Naive thymus-derived CD4-positive, alpha-beta T cell (primary cell): ENCODE measurements around the gene PTPN4. TPM values are rescaled to one million over a fixed set of nuclear protein-coding genes. Genes with fewer than 3 reads are reported as not detected.

Experiments
- ATAC-seq: fragments of 150-1000 bp; cut with Tn5 transposase; 2 replicates; pipeline ENCODE4 v1.10.0; 2021; ENCODE audit warnings: mild to moderate bottlenecking, moderate library complexity
- CTCF ChIA-PET: fragments of 350-600 bp; sonication (Branson Sonifier 250); formaldehyde crosslinking; loops from one replicate; lab custom pipeline; 2021; ENCODE audit warnings: antibody characterized with exemption; lab: Charles Lee
- POLR2A ChIA-PET: fragments of 350-600 bp; sonication (Branson Sonifier 250); formaldehyde crosslinking; loops from one replicate; lab custom pipeline; 2021; ENCODE audit warnings: antibody characterized with exemption, inconsistent platforms; lab: Charles Lee
- DNase-seq, 9 donors: peaks; one replicate each; pipeline versions ENCODE4 v3.0.0 to v3.0.0-alpha.2; 2020 to 2022; ENCODE audit warnings: mixed read lengths in 1 of 9
- H3K27ac ChIP-seq: one replicate; pipeline ENCODE4 v1.7.0; 2013; ENCODE audit warnings: mild to moderate bottlenecking, low read depth, low read length, moderate library complexity
- H3K27me3 ChIP-seq, 2 donors: one replicate each; pipeline ENCODE4 v1.7.0; 2013; ENCODE audit warnings: low read length in 2 of 2, mild to moderate bottlenecking in 2 of 2, moderate library complexity in 2 of 2; ENCODE audit not compliant: control insufficient read depth in 2 of 2, insufficient read depth in 2 of 2
- H3K36me3 ChIP-seq, 3 experiments: 1 replicate in 2 of 3; 2 replicates in 1 of 3; pipeline ENCODE4 v1.7.0; 2013; ENCODE audit warnings: low read length in 3 of 3, mild to moderate bottlenecking in 3 of 3, moderate library complexity in 1 of 3; ENCODE audit not compliant: insufficient read depth in 3 of 3, control insufficient read depth in 2 of 3
- H3K4me1 ChIP-seq, 2 donors: one replicate each; pipeline ENCODE4 v1.7.0; 2013; ENCODE audit warnings: low read length in 2 of 2, mild to moderate bottlenecking in 2 of 2, moderate library complexity in 1 of 2; ENCODE audit not compliant: control insufficient read depth in 2 of 2, insufficient read depth in 2 of 2
- H3K4me3 ChIP-seq: 2 replicates; pipeline ENCODE4 v1.7.0; 2013; ENCODE audit warnings: mild to moderate bottlenecking, low read length
- H3K9me3 ChIP-seq, 3 experiments: 1 replicate in 2 of 3; 2 replicates in 1 of 3; pipeline ENCODE4 v1.7.0; 2013; ENCODE audit warnings: low read length in 3 of 3; ENCODE audit not compliant: control insufficient read depth in 2 of 3
- H3K27ac Mint-ChIP-seq, 9 donors: one replicate each; pipeline ENCODE4 v1.8.0; 2020 to 2022; ENCODE audit warnings: mixed read lengths in 9 of 9, mild to moderate bottlenecking in 8 of 9, moderate library complexity in 5 of 9, inconsistent platforms in 2 of 9
- H3K27me3 Mint-ChIP-seq, 5 donors: one replicate each; pipeline ENCODE4 v1.8.0; 2021 to 2022; ENCODE audit warnings: mixed read lengths in 5 of 5, mild to moderate bottlenecking in 1 of 5
- H3K36me3 Mint-ChIP-seq, 5 donors: one replicate each; pipeline ENCODE4 v1.8.0; 2020 to 2022; ENCODE audit warnings: mixed read lengths in 5 of 5, mild to moderate bottlenecking in 3 of 5, inconsistent platforms in 1 of 5
- H3K4me1 Mint-ChIP-seq, 7 donors: one replicate each; pipeline ENCODE4 v1.8.0; 2020 to 2022; ENCODE audit warnings: mixed read lengths in 7 of 7, mild to moderate bottlenecking in 3 of 7, inconsistent platforms in 1 of 7
- H3K4me3 Mint-ChIP-seq, 10 donors: one replicate each; pipeline ENCODE4 v1.8.0; 2020 to 2022; ENCODE audit warnings: mild to moderate bottlenecking in 10 of 10, mixed read lengths in 10 of 10, moderate library complexity in 6 of 10, inconsistent platforms in 2 of 10
- H3K9me3 Mint-ChIP-seq, 11 donors: one replicate each; pipeline ENCODE4 v1.8.0; 2020 to 2022; ENCODE audit warnings: mixed read lengths in 11 of 11, mild to moderate bottlenecking in 4 of 11, inconsistent platforms in 1 of 11, moderate library complexity in 1 of 11
- intact Hi-C, 2 donors: fragments of 100-400 bp; cut with micrococcal nuclease; formaldehyde crosslinking; loops; one replicate each; pipeline ENCODE4 v1.15.1; 2023
- polyA plus RNA-seq, 2 donors: library from polyadenylated mRNA; unstranded; fragments of 300-500 nt; fragmentation: Illumina TruSeq; gene quantifications; one replicate each; pipeline ENCODE4 v1.2.3, GENCODE V29; 2021
- total RNA-seq, 6 experiments: library from RNA in 5 of 6; stranded (reverse) in 5 of 6; gene quantifications; 1 replicate in 5 of 6; 2 replicates in 1 of 6; pipeline ENCODE4 v1.2.3 and lab custom pipeline; 2021 to 2026

Gene PTPN4
- total and polyA plus RNA-seq, 7 experiments from 2014 or later = 48.9 to 122 (median 76.7) TPM

DNA sequence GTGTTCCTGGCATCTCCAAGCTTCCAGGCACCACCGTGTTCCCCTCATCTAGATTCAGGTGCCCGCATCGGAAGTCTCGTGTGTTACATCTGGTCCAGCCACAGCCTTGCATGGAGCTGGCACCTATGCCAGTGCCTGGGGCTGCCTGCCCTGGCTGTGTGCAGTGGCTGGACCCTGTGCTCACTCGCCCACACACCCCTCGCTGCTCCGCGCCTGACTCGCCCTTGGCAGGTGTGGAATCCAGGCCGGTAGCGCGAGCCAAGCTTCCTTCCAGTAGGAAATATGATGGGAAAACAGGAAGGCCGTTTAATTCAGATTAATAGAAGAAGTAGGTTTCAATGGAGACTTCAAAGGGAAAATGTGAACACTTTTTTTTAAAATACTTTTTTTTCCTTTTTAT is 78.0 kb downstream of the PTPN4 start:
- Histone ChIP-seq H3K27me3 (no peaks in the 10 kb centered on the region), H3K27ac (no peak overlapping the region), H3K9me3 (no peaks in the 10 kb centered on the region), H3K4me3 (no peak overlapping the region), H3K36me3 (no peaks in the 10 kb centered on the region), H3K4me1 (peaks cover 0 to 8% of the 10 kb centered on the region in 2 donors)
- Mint-ChIP-seq H3K27ac (peak overlapping the region in 5 of 9 donors; percentile 0 to 78 (median 36)), H3K36me3 (peaks cover 0 to 26% (median 10%) of the 10 kb centered on the region in 5 donors), H3K27me3 (no peaks in the 10 kb centered on the region), H3K4me1 (peaks cover 13 to 87% (median 74%) of the 10 kb centered on the region in 7 donors), H3K9me3 (no peaks in the 10 kb centered on the region), H3K4me3 (peak overlapping the region in 3 of 10 donors; percentile 40 to 50 (median 46))
- ATAC-seq (no peak), DNase-seq (no peak)
- ChIA-PET CTCF (interaction anchor here (0.6 to 1.1 kb wide), 4 partner anchors 8 to 311 kb away, joined by 3 to 7 read pairs (median 4); no protein-coding TSS in a partner anchor), POLR2A (no interaction called here)
- intact Hi-C loops = no loop called here

DNA sequence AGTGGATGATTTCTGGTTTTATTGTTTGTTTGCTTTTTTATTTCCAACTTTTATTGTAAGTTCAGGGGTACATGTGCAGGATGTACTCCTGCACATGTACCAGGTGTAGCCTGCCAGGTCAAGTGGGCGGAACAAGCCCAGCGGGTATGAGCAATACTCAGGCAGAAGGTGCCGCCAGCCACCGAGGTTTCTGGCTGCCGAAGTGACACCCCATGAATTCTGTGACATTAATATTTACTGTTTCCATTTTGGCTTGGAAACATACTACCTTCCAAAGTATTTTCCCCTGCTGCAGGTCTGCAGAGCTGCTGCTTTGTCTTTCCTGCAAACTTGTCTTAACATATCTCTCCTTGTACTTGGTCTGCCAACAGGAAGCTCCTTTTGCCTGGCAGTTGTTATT is 78.5 kb downstream of the PTPN4 start:
- Mint-ChIP-seq H3K9me3 (no peaks in the 10 kb centered on the region), H3K27ac (peak overlapping the region in 8 of 9 donors; percentile 3 to 91 (median 32)), H3K36me3 (peaks cover 0 to 26% (median 8%) of the 10 kb centered on the region in 5 donors), H3K4me1 (peaks cover 13 to 84% (median 71%) of the 10 kb centered on the region in 7 donors), H3K4me3 (peak overlapping the region in 8 of 10 donors; percentile 6 to 54 (median 40)), H3K27me3 (no peaks in the 10 kb centered on the region)
- ChIA-PET POLR2A (no interaction called here), CTCF (interaction anchor here (0.6 to 1.1 kb wide), 5 partner anchors 8 to 462 kb away, joined by 3 to 7 read pairs (median 3); no protein-coding TSS in a partner anchor)
- Histone ChIP-seq H3K4me3 (no peak overlapping the region), H3K27me3 (no peaks in the 10 kb centered on the region), H3K27ac (no peak overlapping the region), H3K36me3 (no peaks in the 10 kb centered on the region), H3K9me3 (no peaks in the 10 kb centered on the region), H3K4me1 (peaks cover 0 to 5% of the 10 kb centered on the region in 2 donors)
- DNase-seq = no peak
- intact Hi-C loops = no loop called here
- no peak for ATAC-seq

DNA sequence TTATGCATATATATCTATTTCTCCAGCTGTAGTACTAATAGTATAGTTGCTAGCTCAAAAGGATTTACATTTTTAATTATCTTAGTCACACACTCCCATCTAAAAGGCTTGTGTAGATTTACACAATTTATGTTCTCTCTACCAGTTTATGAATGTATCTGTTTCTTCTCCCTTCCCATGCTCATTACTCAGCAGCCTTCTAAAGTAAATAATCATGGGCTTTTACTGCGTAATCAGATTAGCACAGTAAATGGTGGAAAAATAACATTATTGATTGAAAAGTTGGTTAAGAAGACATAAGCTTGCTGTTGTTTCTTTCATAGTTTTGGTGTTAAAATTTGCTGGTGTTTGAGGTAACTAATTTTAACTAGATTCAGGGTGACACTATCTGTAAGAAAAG is 81.8 kb downstream of the PTPN4 start:
- H3K4me3 ChIP-seq = no peak overlapping the region
- Mint-ChIP-seq H3K9me3 (peaks cover 0 to 14% (median 5%) of the 10 kb centered on the region in 11 donors), H3K27me3 (no peaks in the 10 kb centered on the region), H3K36me3 (peaks cover 0 to 28% (median 17%) of the 10 kb centered on the region in 5 donors), H3K27ac (peak overlapping the region in 8 of 9 donors; percentile 19 to 86 (median 38)), H3K4me1 (peaks cover 13 to 70% (median 60%) of the 10 kb centered on the region in 7 donors), H3K4me3 (peak overlapping the region in 4 of 10 donors; percentile 6 to 41 (median 26))
- H3K27me3 ChIP-seq = no peaks in the 10 kb centered on the region
- ATAC-seq = no peak
- no peaks in the 10 kb centered on the region for H3K9me3 ChIP-seq
- H3K4me1 ChIP-seq = peaks cover 0 to 5% of the 10 kb centered on the region in 2 donors
- POLR2A ChIA-PET = interaction anchor here (0.6 kb wide), 1 partner anchor 133 kb away, joined by 3 read pairs; no protein-coding TSS in a partner anchor
- no peaks in the 10 kb centered on the region for H3K36me3 ChIP-seq
- H3K27ac ChIP-seq = no peak overlapping the region
- no peak for DNase-seq
- intact Hi-C loops = loop anchor here in 1 of 2 donors (2.0 kb wide), 1 partner anchor 13 kb away; no protein-coding TSS in a partner anchor
- CTCF ChIA-PET = interaction anchor here (0.6 to 0.9 kb wide), 2 partner anchors 14 to 142 kb away, joined by 3 read pairs; no protein-coding TSS in a partner anchor

DNA sequence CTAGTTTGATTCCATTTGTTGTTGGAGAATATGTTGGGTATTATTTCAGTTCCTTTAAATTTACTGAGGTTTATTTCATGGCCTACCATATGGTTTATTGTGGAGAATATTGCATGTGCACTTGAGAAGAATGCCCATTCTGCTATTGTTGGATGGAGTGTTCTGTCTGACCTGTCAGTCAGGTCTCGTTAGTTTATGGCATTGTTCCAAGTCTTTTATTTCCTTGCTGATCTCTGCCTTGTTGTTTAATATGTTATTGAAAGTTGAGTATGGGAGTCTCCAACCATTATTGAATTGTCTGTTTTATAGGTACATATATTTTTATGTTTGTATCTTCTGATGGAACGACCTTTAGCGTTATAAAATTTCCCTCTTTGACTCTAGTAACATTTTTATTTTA is 86.3 kb downstream of the PTPN4 start:
- no peak for ATAC-seq
- intact Hi-C loops = no loop called here

DNA sequence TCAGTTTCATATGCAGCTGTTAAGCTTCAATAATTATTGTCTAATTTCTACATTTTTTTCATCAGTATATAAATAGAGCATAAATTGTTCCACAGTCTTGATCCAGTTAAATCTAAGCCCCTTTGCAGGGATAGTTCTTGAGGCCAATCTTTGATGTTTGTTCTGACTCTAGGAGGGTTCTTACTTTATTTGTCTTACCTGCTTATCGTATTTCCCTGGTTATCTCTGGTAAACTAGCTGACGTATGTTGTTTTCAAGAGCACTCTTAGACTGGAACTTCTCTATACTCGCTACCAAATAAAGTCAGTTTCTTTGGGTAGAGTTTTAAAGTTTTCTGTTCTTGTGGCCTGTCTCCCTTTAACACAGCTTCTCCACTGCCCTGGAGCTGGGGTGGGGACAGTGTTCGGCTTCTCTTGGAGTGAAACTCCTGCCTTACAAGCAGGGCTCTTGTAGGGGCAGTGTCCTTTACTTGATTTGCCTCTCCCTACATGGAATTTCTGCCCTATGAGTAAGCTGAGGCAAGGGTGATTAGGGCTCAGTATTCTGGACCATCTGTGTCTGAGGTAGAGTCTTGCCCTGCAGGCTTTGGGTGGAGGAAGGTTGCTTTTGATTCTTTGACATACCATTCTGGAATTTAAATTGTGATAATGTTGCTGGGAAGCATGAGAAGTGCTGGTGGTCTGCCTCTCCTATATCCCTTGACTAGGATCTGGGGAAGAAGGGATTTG is 90.3 kb downstream of the PTPN4 start:
- peaks cover 0 to 64% (median 45%) of the 10 kb centered on the region in 7 donors for H3K4me1 Mint-ChIP-seq
- Histone ChIP-seq H3K9me3 (peaks cover 0 to 29% (median 20%) of the 10 kb centered on the region in 3 experiments), H3K27me3 (no peaks in the 10 kb centered on the region), H3K4me1 (no peaks in the 10 kb centered on the region), H3K27ac (no peak overlapping the region), H3K4me3 (no peak overlapping the region), H3K36me3 (peaks cover 0 to 9% (median 0%) of the 10 kb centered on the region in 3 experiments)
- H3K36me3 Mint-ChIP-seq = peaks cover 30 to 85% (median 73%) of the 10 kb centered on the region in 5 donors
- H3K9me3 Mint-ChIP-seq = peaks cover 3 to 73% (median 44%) of the 10 kb centered on the region in 11 donors
- H3K27me3 Mint-ChIP-seq = no peaks in the 10 kb centered on the region
- no peak for DNase-seq
- ChIA-PET POLR2A (no interaction called here), CTCF (no interaction called here)
- peak overlapping the region in 5 of 9 donors; percentile 9 to 60 (median 23) for H3K27ac Mint-ChIP-seq
- peak overlapping the region in 2 of 10 donors; percentile 14 to 27 for H3K4me3 Mint-ChIP-seq
- ATAC-seq = no peak
- intact Hi-C loops = no loop called here

More for the DNA sequence above, 86.3 kb downstream of the PTPN4 start:
- Histone ChIP-seq H3K27me3 (no peaks in the 10 kb centered on the region), H3K36me3 (peaks cover 0 to 4% (median 0%) of the 10 kb centered on the region in 3 experiments), H3K4me3 (no peak overlapping the region), H3K4me1 (no peaks in the 10 kb centered on the region), H3K9me3 (peaks cover 0 to 9% (median under 1%) of the 10 kb centered on the region in 3 experiments), H3K27ac (no peak overlapping the region)
- peaks cover 4 to 64% (median 53%) of the 10 kb centered on the region in 7 donors for H3K4me1 Mint-ChIP-seq
- H3K4me3 Mint-ChIP-seq = peak overlapping the region in 1 of 10 donors; percentile 32
- ChIA-PET CTCF (no interaction called here), POLR2A (no interaction called here)
- H3K36me3 Mint-ChIP-seq = peaks cover 19 to 51% (median 44%) of the 10 kb centered on the region in 5 donors
- peak overlapping the region in 1 of 9 donors; percentile 60 for H3K27ac Mint-ChIP-seq
- no peaks in the 10 kb centered on the region for H3K27me3 Mint-ChIP-seq
- DNase-seq = no peak
- H3K9me3 Mint-ChIP-seq = peaks cover 0 to 42% (median 20%) of the 10 kb centered on the region in 11 donors

DNA sequence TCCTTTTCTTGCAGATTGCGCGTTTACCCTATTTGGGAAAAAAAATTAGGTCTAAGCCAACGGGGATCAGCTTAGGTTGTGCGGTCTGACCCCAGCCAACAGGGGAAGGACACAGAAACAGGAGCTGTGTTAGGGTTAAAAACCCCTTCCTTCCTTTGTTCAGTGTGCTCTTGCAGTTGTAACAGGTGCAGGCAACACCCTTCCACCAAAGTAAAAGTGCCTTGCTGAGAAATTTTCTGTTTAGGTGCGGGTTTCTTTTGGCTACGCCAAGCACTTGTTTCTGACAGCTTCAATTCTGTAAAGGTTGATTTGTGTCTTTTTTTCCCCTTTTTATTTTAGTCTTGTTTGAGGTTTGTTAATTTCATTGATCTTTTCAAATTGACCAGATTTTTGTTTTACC is 92.5 kb downstream of the PTPN4 start:
- no peak overlapping the region for H3K4me3 Mint-ChIP-seq
- CTCF ChIA-PET = no interaction called here

More for the DNA sequence above, 92.5 kb downstream of the PTPN4 start:
- Mint-ChIP-seq H3K27ac (peak overlapping the region in 1 of 9 donors; percentile 5), H3K36me3 (peaks cover 33 to 74% (median 62%) of the 10 kb centered on the region in 5 donors), H3K4me1 (peaks cover 7 to 70% (median 55%) of the 10 kb centered on the region in 7 donors), H3K27me3 (no peaks in the 10 kb centered on the region), H3K9me3 (peaks cover 3 to 57% (median 30%) of the 10 kb centered on the region in 11 donors)
- ATAC-seq (no peak), DNase-seq (no peak)
- POLR2A ChIA-PET = no interaction called here
- peaks cover 0 to 29% (median 20%) of the 10 kb centered on the region in 3 experiments for H3K9me3 ChIP-seq
- no peak overlapping the region for H3K4me3 ChIP-seq
- no peaks in the 10 kb centered on the region for H3K27me3 ChIP-seq
- peaks cover 0 to 9% (median 0%) of the 10 kb centered on the region in 3 experiments for H3K36me3 ChIP-seq
- H3K4me1 ChIP-seq = peaks cover 5 to 6% of the 10 kb centered on the region in 2 donors
- H3K27ac ChIP-seq = no peak overlapping the region
- intact Hi-C loops = no loop called here
